ENCODE measurements around the gene PROSER1.
"Not testable (repeated sequence)": the region's sequence is repeated elsewhere in the genome, so short reads cannot be mapped to it uniquely, and the experiment has no call there.

Gene PROSER1

DNA sequence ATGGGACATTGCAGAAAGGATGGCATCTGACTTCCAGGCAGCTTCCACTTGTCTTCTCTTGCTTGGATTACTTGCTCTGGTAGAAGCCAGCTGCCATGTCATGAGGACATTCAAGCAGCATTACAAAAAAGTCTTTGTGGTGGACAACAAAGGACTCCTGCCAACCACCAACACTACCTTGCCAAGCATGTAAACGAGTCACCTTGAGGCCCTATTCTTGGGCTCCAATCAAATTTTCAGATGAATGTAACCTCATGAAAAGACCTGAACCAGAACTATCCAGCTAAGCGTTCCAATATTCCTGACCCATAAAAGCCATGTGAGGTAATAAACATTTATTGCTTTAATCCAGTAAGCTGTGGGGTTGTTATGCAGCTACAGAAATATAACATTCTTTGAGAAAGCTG, 12.5 kb downstream of the PROSER1 start:
- DNase-seq (ENCODE audit: low read depth), result no peak

DNA sequence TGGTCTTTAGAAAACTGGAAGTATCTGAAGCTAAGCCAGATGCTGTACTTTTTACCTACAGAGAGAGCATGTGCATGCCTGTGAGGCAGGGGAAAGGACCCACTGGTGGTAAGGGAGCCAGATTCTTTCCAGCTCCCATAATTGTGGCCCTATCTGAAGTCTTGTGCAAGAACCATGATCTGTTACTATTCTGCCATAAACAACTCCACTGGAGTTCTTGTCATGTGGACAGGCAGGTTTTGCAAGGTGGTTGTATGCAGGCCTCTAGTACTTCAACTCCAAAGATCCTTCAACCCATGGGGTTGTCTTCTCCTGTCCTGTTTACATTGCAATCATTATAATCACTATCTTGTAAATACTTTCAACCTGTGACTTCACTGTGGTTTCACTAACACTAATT, 14.1 kb downstream of the PROSER1 start:
- DNase-seq (ENCODE audit: low read depth), result no peak

DNA sequence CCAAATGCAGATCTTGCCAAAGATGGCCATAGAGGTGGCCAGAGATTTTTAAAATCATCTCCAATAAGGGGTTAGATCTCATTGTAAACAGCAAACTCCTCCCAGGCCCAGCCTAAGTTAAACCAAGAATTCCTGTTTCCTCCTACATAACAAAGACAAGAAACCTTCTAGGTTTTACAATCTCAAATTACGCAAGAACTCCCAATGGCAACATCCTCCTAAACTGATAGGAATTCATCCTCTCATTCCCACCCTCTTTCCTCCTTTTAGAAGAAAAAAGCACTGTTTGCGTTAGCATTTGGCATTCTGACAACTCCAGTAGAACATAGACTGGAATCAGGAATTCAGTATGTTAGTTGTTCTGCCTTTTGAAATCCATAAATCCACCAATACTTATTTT, 14.6 kb downstream of the PROSER1 start:
- DNase-seq (ENCODE audit: low read depth), result no peak

DNA sequence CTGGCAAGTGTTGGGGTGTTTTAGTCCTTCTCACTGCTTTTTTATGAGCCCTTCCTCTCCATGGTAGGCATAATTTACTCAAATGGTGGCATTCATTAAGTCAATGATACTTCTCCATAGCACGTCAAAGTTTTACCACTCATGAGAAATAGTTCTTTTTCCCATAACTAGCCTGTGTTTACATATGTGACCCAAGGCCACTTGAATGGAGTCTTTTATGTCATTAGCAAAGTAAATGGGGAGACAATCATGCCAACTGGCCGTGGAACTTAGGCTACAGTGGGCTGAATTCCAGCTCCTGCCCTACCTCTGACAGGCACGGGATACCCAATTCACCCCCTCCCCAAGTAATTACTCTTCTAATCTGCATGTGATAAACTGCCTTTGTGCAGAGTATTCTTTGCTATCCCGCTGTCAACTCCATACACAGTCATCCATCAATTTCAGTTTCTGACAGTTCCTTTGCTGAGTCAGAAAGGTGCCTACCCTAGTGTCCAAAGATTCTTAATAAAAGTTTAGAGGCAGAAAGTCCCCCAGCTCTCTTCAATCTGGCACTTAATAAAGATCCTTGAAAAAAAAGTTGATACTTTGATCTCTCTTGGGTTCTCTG, 16.9 kb downstream of the PROSER1 start:
- no peak for DNase-seq (ENCODE audit: low read depth)

DNA sequence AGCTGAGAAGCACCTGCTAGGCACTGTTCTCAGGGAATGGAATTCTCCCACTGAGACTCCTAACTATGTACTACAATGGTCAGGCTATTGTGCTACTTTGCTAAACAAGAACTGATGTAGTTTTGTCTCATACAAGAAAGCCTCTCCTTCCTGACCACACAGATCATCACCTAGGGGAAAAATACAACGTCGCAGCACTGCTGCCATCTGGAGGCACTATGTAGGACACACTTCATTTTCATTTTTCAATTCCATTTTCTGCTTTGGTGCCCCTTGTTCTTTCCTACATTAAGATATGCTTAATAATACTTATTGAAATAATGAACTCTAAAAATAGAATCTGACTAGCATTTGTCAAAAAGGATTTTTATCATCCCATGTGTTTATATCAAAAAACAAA, 21.1 kb downstream of the PROSER1 start:
- no peak for DNase-seq (ENCODE audit: low read depth)

DNA sequence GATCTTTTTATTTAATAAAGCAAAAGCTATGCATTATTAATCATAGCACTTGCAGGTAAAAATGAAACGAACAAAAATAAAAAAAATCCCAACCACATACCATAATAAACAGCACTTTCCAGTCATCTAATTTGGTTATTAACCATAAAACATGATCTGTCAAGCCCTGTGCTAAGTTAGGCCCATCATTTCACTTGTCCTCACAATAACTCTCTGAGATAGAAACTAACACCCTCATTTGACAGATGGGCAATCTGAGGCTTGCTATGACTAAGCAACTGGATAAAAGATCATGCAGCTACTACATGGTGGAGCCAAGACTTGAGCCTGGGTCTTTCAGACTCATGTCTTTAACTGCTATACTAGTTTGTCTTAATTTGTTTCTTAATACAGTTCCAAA, 21.8 kb downstream of the PROSER1 start:
- DNase-seq (ENCODE audit: low read depth), result no peak

DNA sequence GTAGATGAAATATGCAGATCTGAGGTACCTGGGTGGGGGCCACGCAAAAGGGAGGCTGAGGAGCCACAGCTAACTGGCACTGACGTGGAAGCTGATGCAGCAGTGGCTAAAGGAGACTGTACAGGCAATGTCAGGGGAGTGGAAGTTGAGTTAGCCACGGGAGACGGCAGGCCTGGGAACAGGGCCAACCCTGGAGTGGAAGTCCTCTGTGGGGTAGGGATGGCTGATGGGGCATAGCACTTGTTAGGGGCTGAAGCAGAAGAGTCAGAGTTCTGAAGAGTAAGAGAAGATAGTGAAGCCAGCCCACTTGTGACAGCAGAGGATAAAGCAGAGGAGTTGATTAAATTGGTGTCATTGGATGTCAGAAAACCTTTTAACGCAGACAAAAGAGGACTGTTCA, 24.4 kb downstream of the PROSER1 start:
- no peak for DNase-seq (ENCODE audit: low read depth)

DNA sequence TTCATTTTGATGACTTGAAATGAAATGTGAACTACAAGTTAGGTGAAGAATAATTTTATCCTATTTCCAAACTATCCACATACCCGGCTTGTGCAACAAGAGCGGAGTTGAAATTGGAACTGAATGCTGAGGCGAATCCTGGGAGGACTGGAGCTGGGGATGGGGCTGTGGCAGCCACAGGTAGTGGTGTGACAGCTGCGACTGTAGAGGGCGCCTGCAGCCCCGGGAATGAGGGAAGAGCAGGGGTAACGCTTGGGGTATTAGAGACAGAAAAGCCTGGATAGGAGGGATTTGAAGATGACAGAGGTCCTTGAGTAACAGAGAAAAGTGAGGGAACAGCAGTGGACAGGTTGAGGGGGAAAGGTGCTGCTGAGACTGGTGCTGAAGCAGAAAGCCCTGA, 25.3 kb downstream of the PROSER1 start:
- DNase-seq (ENCODE audit: low read depth), result no peak

DNA sequence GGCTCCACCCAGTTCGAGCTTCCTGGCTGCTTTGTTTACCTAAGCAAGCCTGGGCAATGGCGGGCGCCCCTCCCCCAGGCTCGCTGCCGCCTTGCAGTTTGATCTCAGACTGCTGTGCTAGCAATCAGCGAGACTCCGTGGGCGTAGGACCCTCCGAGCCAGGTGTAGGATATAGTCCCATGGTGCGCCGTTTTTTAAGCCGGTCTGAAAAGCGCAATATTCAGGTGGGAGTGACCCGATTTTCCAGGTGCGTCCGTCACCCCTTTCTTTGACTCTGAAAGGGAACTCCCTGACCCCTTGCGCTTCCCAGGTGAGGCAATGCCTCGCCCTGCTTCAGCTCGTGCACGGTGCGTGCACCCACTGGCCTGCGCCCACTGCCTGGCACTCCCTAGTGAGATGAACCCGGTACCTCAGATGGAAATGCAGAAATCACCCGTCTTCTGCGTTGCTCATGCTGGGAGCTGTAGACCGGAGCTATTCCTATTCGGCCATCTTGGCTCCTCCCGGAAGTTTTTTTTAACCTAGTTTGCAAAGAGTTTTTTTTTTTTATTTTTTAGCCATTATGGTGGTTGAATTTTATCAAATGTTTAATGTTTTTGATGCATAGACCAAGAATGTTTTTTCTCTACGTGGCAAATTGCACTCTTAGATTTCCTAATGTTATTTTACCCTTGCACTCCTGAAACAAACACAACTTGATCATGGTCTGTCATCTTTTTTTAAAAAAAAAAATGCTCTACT, 31.3 kb downstream of the PROSER1 start:
- DNase-seq (ENCODE audit: low read depth), result not testable (repeated sequence)

DNA sequence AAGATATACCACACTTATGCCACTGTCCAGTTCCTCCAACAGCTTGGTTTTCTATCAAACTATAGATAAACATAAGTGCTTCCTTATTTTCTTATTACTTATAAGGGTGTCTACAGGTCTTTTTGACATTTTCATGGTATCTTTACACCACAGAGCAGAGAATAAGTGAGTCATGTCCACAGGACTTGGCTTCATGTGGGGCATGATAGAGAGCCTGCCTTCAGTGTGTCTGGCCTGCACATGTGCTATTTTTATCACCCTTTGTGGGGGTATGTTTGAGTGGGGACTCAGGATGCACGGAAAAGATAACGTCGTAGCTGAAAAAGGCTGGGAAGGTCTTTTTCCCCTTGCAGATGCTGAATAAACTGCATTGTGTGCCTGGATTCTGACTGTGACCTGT, 39.1 kb downstream of the PROSER1 start:
- no peak for DNase-seq (ENCODE audit: low read depth)

DNA sequence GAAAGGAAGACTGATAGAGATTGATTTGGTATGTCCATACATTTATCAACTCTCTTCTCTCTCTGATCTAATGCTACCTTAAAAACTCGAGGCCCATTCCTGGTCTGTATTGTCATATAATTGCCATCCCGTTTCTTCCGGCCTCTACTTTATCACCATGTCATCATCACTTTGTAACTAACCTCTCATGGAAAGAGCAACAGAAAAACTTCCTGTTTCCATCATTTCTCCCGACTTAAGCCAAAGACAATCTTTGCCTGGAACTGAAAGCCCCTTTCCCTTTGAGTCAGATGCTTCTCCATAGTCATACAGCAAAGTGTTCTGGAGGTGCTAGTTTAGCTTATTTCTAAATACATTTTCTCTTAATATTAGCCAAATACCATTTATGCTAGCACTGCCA, 44.5 kb downstream of the PROSER1 start:
- no peak for DNase-seq (ENCODE audit: low read depth)

DNA sequence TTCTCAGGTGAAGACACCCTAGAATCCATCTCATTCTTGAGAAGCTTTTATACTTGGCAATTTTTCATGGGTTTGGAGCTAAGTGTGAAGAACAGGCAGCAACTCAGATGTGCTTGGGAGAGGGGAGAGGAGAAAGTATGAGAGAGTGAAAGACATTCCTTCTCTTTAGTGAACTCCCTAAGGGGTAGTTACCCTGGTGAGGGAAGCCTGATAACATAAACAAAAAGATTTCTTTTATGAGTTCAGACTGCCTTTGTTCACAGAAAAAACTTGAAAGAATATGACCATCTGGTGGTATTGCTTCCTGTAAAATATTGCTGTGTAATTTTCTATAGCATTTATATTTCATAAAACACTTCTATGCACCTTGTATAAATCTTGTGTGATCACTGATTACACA, 47.2 kb downstream of the PROSER1 start, which contains the start of gene STOML3:
Gene STOML3, minus strand, starts transcription at position 139 of the 400 bp plus-strand sequence. Its CDS starts 110 bp downstream, at position 29.
- no peak for DNase-seq (ENCODE audit: low read depth)

DNA sequence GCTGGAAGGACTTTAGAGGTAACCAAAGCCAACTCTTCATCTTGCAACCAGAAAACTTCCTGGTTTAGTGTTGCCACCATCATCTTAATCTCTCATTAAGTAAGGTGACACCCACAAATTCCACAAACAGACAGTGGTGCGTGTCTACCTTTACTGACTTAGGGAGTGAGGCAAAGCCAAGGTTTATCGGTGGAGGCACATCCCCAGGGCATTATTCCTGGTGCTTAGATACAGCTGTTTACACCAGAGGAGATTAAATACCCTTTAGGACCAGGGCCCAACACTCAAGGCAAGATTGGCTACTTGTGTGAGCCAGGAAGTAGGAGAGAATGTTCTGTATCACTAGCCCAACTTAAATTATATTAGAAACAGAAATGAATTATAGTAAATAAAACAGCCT, 56.8 kb downstream of the PROSER1 start:
- DNase-seq (ENCODE audit: low read depth), result no peak

DNA sequence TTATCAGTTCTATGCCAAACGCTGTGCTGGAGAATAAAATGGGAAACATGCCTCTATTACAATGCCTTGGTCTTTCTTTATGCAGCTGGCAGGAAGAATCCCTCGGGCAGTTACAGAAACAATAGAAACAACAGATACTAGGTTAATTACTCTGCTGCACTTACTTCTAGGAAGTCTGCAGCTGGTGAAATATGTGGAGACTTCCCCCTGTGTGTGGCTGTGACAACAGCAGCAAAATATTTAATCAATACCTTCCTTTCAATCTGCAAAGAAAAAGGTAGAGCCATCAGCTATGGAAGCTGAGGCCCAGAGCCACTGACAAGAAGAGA, 57.2 kb downstream of the PROSER1 start:
- DNase-seq (ENCODE audit: low read depth), result no peak

DNA sequence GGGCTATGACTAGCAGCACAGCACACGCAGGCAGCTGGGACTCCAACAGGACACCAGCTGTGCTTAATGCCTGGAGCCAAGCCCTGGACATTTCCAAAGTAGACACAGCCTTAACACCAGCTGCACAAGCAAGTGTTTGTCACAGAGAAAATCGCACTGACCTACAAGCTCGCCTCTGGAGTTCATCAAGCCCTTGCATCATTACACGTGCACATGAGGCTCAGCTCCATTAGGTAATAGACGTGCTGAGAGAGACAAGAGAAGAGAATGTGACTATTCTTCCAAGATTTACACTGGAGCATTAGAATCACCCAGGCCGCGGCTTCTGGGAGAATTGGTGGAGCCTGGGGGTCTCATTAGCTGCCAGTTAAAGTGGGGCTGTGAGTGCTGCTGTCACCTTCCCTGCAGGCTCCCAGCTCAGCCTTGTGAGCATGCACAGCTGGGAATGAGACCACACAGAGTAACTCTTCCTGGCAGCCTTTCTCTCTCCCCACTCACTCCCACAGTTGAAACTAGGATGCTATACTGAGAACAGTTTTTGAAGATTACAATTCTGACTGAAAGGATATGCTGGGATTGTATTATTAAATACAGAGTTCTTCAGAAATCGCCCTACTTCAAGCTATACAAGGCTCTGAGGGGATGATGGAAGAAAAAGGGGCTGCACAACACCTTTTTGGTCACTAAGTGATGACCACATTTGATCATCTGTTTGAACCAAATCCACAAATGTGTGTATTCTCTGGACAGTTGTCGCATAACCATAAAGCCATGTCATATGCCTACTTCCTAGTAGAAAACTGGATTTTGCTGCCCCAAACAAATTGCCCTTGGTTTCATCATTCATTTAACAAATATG, 57.8 kb downstream of the PROSER1 start:
- no peak for DNase-seq (ENCODE audit: low read depth)

DNA sequence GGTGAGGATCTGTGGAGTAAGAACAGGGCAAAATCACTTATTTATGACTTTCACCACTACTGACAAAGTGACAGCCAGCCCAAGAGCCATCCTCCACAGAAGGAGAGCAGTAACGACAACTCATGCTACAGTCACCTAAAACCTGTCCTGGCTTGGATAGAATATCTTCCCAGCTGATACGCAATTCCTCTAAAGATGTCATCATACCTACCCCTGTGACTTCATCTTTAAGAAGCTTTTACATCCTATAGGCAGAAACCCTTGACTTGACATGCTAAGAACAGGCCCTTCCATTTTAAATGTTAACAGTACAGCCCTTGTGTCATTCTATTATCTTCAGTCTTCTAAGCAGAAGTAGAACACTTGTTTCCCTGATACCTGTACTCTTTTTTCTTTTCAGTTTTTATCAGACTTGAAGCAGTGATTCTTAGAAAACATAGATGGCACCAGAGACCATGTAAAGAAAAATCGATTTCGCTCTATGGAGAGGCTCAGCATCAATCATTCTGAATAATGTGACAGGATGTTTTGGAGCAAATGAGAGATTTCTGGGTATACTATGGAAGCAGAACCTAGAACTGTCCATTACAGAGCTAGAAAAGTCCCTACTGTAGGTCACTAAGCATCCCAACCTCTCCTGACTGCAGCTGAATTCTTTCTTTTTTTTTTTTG, 67.4 kb downstream of the PROSER1 start:
- no peak for DNase-seq (ENCODE audit: low read depth)

DNA sequence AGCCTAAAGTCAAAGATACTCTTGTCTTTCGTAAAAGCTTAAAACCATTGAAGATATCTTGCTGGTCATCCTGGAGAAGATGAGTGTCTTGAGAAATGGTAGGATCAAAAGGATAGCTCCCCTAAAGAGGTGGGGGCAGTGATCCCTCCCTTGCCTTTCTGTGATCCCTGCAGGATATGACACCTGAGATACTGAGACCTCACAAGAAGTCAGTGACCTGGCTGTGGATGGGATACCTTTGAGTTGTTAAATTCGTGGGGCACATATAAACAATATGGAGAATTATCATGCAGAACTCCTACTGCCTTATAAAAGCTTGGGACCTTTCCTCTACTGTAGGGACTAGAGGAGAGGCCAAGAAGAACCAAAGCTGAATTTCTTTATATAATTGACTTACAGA, 68.7 kb downstream of the PROSER1 start:
- no peak for DNase-seq (ENCODE audit: low read depth)

DNA sequence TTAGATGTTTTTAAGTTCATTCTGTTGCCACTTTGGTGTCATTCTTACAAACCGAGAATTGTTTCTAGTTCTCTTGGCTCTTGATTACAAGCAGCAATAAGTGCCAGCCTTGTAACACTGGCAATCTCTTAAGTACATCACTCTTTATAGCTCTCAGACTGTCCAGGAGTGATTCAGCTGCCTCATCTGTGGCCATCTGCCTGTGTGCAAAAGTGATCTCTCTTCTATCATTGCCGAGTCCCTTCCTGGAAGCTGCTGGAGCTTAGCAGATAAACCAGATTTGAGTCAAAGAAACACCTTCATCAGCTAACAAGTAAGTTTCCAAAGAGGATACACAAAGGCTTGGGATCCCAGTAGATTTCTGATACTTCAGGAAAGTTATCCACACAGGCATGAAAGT, 70.4 kb downstream of the PROSER1 start:
- no peak for DNase-seq (ENCODE audit: low read depth)

DNA sequence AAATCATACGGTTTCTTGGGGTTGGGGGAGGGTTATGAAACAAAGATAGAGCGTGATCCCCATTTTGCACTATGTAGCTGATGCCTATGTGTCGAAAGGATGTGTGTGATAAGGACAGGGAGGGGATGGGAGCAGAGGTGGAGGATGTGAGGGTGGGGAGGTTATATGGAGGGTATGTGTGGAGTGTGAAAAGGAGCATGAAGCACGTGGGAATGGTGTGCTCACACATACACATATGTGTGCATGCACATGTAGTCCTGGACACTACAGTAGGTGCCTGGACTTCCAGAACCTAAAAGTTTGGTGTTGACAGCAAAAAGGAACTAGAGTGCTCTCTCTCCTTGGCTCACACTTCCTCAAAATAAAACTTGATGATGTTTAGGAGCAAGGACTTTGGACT, 72.6 kb downstream of the PROSER1 start:
- no peak for DNase-seq (ENCODE audit: low read depth)

DNA sequence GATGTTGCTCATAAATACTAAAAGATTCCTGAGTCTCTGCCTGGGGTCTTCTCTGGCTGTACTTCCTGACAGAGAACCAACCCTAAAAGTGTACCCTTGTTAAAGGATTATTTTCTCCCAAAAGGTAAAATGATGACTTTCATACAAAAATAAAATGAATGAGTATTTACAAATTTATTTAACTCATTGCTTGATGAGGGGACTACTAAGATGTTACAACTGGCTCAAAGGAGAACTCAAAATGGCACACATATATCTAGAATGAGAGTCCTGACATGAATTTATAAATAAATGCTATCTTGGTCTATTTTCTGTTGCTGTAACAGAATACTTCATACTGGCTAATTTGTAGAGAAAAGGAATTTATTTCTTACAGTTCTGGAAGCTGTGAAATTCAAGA, 77.7 kb downstream of the PROSER1 start:
- no peak for DNase-seq (ENCODE audit: low read depth)

Measured in activated gamma-delta T cell treated with anti-CD3 and anti-CD28 coated beads, Interleukin-2, amount 50 U/mL, for 16 hours (primary cell).